ENCODE results near the gene CREBBP. TPM values are rescaled to one million over a fixed set of nuclear protein-coding genes. Genes with fewer than 3 reads are reported as not detected.

The CREBBP gene
- polyA plus RNA-seq, 3 donors = 9.2 to 24.0 (median 17.3) TPM

- 87 to 89% (median 88%) methylated on average over 6 of the region's 6 CpGs for WGBS, 3 donors
- no peak overlapping the region for H3K27ac ChIP-seq (ENCODE audit: low read depth, low read length)
Measured at GRCh38 chr16:3810198-3810664, 70.3 kb downstream of the CREBBP start.

- 83 to 90% (median 89%) methylated on average over 9 of the region's 9 CpGs for WGBS, 3 donors
- no peak overlapping the region for H3K27ac ChIP-seq (ENCODE audit: low read depth, low read length)
Measured at GRCh38 chr16:3808308-3809063, 72.0 kb downstream of the CREBBP start.

GRCh38 chr16:3807425-3808123, 72.9 kb downstream of the CREBBP start:
- 28 to 65% (median 57%) methylated on average over 3 of the region's 3 CpGs for WGBS, 3 donors
- H3K27ac ChIP-seq (ENCODE audit: low read depth, low read length) = no peak overlapping the region

- 49 to 65% (median 65%) methylated on average over 7 of the region's 7 CpGs for WGBS, 3 donors
- H3K27ac ChIP-seq (ENCODE audit: low read depth, low read length) = no peak overlapping the region
Measured at GRCh38 chr16:3804426-3805016, 76.0 kb downstream of the CREBBP start.

- 87 to 93% (median 88%) methylated on average over 4 of the region's 4 CpGs for whole genome bisulfite sequencing, 3 donors
- no peak overlapping the region for H3K27ac ChIP-seq (ENCODE audit: low read depth, low read length)
Measured at GRCh38 chr16:3800477-3801270, 79.8 kb downstream of the CREBBP start.

- H3K27ac ChIP-seq (ENCODE audit: low read depth, low read length) = no peak overlapping the region
- WGBS, 3 donors = 90 to 94% (median 91%) methylated on average over 7 of the region's 7 CpGs
Measured at GRCh38 chr16:3800019-3800418, 80.5 kb downstream of the CREBBP start.

- no peak overlapping the region for H3K27ac ChIP-seq (ENCODE audit: low read depth, low read length)
- 46 to 69% (median 58%) methylated on average over 1 of the region's 1 CpG for WGBS, 3 donors
Measured at GRCh38 chr16:3799354-3799753, 81.2 kb downstream of the CREBBP start.

GRCh38 chr16:3798838-3799237, 81.7 kb downstream of the CREBBP start:
- WGBS, 3 donors = 86 to 91% (median 86%) methylated on average over 8 of the region's 8 CpGs
- no peak overlapping the region for H3K27ac ChIP-seq (ENCODE audit: low read depth, low read length)

GRCh38 chr16:3797904-3798811, 82.4 kb downstream of the CREBBP start:
- WGBS, 3 donors = 32 to 59% (median 57%) methylated on average over 10 of the region's 10 CpGs
- no peak overlapping the region for H3K27ac ChIP-seq (ENCODE audit: low read depth, low read length)

GRCh38 chr16:3797473-3797872, 83.0 kb downstream of the CREBBP start:
- no peak overlapping the region for H3K27ac ChIP-seq (ENCODE audit: low read depth, low read length)
- 22 to 55% (median 48%) methylated on average over 1 of the region's 1 CpG for WGBS, 3 donors

- WGBS, 3 donors = 73 to 77% (median 77%) methylated on average over 16 of the region's 16 CpGs
- no peak overlapping the region for H3K27ac ChIP-seq (ENCODE audit: low read depth, low read length)
Measured at GRCh38 chr16:3793161-3793576, 87.3 kb downstream of the CREBBP start.

- H3K27ac ChIP-seq (ENCODE audit: low read depth, low read length) = no peak overlapping the region
- WGBS, 3 donors = 90 to 92% (median 90%) methylated on average over 12 of the region's 12 CpGs
Measured at GRCh38 chr16:3792472-3793012, 88.0 kb downstream of the CREBBP start.

- 93 to 98% (median 96%) methylated on average over 8 of the region's 8 CpGs for WGBS, 3 donors
Measured at GRCh38 chr16:3791701-3792100, 88.8 kb downstream of the CREBBP start.

GRCh38 chr16:3789375-3790099, 91.0 kb downstream of the CREBBP start:
- H3K27ac ChIP-seq (ENCODE audit: low read depth, low read length) = no peak overlapping the region
- WGBS, 3 donors = 76 to 89% (median 77%) methylated on average over 8 of the region's 8 CpGs

More at GRCh38 chr16:3791701-3792100, 88.8 kb downstream of the CREBBP start:
- H3K27ac ChIP-seq (ENCODE audit: low read depth, low read length) = no peak overlapping the region

GRCh38 chr16:3788711-3789374, 91.7 kb downstream of the CREBBP start:
- no peak overlapping the region for H3K27ac ChIP-seq (ENCODE audit: low read depth, low read length)
- 69 to 93% (median 91%) methylated on average over 9 of the region's 9 CpGs for WGBS, 3 donors

All from adipose tissue (tissue), 3 donors.